GM18519 (cell line): Measurements from ENCODE around the gene XKRX.

Experiments used
- ATAC-seq: cut with Tn5 transposase; IDR thresholded peaks from one replicate; pipeline ENCODE4 v1.9.1; 2021; ENCODE audit warnings: mild to moderate bottlenecking, moderate library complexity; ENCODE audit not compliant: unreplicated experiment, low FRiP score

Gene XKRX

GRCh38 chrX:100928660-100929613 lies at the start of gene XKRX:
XKRX (minus strand) TSS chrX:100928917; CDS start chrX:100928304, 613 bp downstream.
- no peak for ATAC-seq

DNA sequence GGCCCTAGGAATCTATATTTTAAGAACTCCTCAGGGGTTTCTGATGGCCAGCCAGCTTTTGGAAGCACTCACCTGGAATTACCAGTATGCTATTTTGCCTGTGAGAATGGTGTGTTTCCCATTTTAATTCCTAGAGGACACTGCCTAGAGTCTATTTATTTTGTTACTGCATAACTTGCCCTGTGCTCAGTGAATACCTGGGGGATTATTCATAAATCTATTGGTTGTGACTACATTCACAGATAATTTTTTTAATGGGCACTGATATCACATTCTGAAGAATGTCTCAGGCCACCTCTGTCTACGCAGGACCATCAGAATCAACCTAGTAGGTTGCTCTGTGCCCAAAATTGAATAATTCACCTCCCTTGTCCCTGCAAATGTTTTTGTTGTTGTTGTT lies 47.5 kb upstream of the XKRX start:
- no peak for ATAC-seq

DNA sequence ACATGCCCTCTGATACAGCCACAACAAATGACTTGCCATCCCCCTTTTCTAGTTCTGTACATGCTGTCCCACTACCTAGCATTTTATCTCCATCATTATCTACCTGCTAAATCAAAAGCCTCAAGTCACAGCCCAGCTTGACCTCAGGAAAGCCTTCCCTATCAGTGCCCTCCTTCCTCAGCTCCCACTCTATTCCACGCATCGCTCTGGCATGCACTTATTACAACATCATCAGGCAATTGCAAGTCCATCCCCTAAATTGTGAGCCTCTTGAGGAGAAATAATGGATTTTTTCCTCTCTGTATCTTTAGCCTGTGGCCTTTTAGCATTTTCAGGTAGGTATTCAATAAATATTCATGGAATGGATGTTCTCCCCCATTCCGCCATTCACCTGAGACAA lies 46.5 kb upstream of the XKRX start:
- ATAC-seq = no peak

DNA sequence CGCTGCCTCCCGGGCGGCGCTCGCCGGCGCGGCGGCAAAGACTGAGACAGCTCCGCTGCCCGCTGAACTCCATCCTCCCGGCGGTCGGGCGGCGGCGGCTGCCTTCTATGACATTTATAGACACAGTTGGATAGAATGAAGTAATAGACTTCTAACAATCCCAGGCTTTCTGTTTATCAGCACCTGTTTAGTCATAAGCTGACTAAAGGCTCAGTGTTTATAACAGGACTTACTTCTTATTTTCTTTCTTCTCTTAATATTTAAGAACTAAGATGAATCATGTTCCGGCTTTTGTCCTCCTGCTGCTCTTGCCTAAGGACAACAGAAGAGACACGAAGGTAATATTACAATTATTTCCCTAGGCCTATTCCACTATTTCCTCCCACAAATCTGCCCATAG lies 44.7 kb upstream of the XKRX start:
- no peak for ATAC-seq

GRCh38 chrX:100969936-100970335 lies 41.2 kb upstream of the XKRX start:
- ATAC-seq = no peak

GRCh38 chrX:100969408-100969807 lies 40.7 kb upstream of the XKRX start, which contains the start of gene ARL13A:
ARL13A (plus strand) TSS chrX:100969708; CDS start chrX:100973690, 3,982 bp downstream.
- no peak for ATAC-seq

GRCh38 chrX:100964362-100964761 lies 35.6 kb upstream of the XKRX start:
- no peak for ATAC-seq

DNA sequence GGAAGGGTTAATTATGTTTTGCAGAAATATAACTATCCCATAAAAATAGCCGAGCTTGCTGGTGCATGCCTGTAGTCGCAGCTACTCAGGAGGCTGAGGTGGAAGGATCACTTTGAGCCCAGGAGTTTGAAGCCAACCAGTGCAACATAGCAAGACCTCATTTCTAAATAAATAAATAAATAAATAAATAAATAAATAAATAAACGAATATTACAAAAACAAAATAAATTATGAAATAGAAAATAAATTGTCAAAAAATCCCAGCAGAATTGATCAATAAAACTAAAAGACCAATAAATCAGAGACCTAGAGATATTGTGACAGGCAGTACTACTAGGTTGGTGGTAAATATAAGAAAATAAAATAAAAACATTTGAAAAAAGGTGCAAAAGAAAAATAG lies 34.1 kb upstream of the XKRX start:
- ATAC-seq = no peak

- ATAC-seq = no peak
These were observed 19.8 kb upstream of the XKRX start for GRCh38 chrX:100948557-100948956.

DNA sequence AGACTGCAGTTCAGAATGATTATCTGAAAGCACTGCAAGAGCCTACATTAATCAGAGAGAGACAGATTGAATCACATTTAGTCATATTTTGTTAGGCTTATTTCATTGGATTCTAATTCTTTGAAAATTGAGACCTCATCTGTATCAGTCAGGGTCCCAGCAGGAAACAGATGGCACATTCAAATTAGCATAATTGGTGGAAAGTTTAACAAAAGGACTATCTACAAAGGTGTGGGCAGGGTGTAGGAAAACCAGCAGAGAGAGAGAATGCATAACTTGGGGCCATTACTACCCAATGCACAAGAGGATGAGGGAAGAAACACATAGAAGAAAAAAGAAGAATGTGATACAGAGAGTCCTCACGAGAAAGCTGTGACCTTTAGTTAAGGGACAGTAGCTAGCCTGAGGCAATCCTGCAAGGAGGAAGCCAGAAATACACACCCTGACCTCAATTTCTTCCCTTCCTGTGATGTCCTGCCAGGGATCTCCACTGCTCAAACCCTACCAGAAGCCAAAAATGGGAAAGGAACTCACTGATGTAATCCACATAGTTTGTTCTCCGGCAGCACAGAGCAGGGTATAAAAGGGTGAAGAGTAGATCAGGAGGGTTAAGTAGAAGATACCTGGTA lies 17.7 kb upstream of the XKRX start:
- no peak for ATAC-seq

DNA sequence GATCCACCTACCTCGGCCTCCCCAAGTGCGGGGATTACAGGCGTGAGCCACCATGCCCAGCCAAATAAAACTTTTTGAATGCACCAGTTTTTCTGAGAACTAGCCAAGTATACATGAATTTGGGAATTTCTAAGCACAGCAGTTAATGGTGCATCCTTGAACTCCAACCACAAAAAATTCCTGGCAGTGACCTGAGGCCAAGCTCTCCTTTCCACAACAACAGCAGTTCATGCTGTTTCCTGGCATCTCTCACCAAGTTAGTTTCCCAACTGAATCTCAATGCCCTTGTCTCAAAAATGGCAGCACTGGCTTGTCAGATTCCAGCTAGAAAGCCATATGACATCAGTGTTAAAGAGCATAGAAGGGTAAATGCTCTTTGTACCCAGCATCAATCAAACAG lies 15.9 kb upstream of the XKRX start:
- ATAC-seq = no peak

DNA sequence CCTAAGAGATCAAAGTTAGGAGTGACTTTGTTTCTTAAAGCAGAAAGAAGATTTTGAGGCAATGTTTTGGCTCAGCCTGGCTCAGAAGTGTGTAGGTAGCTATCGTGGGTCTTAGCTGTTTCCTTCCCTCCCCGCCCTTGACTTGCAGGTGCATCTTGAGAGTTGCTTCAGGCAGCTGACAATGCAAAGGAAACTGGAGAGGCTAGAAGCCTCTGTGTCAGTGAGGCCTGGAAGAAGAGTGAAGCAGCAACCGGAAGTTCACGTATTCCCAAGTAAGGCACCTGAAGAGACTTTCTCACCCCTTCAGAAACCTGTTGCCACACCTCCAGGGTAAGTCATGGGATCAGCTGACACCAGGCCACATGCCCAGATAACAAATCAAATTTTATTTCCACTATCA lies 10.6 kb upstream of the XKRX start:
- ATAC-seq = no peak

- ATAC-seq = no peak
These were observed 7.0 kb upstream of the XKRX start for GRCh38 chrX:100935767-100936166.

- ATAC-seq = no peak
These were observed 3.2 kb upstream of the XKRX start for GRCh38 chrX:100931925-100932285.

DNA sequence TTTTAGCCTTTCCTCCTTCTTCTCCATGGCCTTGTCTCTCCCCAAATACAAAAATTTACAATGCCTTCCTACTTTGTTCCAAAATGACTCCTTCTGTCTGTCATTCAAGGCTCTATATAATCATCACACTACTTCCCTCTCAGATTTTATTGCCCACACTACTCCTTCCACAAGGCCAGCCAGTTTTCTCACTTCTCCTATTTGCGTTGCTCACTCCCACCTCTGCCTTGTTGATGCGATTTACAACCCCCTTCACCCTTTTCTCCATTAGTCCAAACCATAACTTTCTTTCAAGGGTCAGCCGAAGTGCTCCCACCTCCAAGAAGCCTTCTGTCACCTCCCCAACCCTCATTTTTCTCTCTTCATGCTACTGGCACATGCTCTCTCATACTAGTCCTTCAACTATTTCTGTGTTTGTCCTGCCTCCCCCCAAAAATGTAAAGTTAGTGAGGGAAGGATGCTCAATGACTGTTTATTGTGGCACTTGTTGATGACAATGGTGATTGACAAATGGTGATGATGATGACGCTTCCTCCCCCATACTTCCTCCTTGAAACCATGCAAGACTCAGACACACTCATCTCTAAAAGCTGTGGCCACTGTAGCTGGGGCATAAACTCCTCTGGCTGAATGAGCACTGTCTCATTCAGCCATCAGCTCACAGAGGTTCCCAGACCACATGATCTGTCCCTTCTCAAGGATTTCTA lies 2.7 kb upstream of the XKRX start:
- peak; percentile 90 for ATAC-seq

GRCh38 chrX:100926453-100926852 lies 2.3 kb downstream of the XKRX start:
- no peak for ATAC-seq

DNA sequence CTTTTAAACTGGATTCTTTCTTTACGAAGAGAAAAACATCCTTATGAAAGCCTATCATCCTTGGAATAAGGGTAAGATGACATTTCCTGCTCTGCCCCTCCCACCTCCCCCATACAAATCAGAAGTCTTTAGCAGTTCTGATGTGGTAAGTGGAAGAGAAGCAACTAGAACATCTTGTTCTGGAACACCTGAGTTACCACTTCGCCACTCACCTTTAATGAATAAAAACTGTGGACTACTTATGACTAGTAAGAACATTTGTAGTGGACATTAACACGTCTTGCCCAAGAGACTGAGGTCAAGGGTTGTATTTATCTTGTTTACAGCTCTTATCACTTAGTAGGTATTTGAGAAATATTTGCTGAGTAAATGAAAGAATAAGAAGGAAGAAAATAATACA lies 4.3 kb downstream of the XKRX start:
- ATAC-seq = no peak

DNA sequence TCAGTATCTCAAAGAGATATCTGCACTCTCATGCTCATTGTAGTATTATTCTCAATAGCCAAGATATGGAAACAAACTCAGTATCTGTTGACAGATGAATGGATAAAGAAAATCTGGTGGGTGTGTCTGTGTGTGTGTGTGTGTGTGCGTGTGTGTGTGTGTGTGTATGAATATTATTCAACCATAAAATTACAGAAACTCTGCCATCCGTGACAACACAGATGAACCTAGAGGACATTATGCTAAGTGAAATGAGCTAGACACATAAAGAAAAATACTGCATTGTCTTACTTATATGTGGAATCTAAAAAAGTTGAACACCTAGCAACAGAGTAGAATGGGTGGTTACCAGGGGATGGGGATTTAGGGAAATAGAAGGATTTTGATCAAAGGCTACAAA lies 13.2 kb downstream of the XKRX start:
- ATAC-seq = no peak

GRCh38 chrX:100913111-100913510 lies 15.6 kb downstream of the XKRX start:
- no peak for ATAC-seq

GRCh38 chrX:100911731-100912130 lies 17.0 kb downstream of the XKRX start:
- ATAC-seq = no peak

DNA sequence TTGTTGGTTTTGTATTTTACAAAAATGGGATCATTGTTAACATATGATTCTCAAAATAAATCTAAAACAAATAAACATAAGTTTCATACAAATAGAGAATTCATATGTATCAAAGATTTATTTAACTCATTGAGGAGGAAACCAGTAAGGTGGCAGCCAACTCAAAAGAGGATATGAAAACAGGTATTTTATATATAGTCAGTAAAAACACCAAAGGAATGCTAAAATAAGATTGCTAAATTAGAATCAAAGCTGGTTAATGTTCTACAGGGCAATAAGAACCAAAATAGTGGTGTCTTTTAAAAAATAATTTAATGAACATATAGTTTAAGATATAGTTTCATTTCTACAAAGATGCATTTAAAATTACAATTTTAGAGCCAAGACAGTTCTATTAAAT lies 23.1 kb downstream of the XKRX start:
- no peak for ATAC-seq
